Sciatic nerve (tissue), 2 donors: ENCODE results near the gene RCSD1. TPM values are rescaled to one million over a fixed set of nuclear protein-coding genes. Genes with fewer than 3 reads are reported as not detected.

Experiments
- ATAC-seq: fragments of 200-7000 bp; cut with Tn5 transposase; one replicate; pipeline ENCODE4 v1.9.1; 2020; ENCODE audit warnings: mild to moderate bottlenecking, moderate library complexity
- DNase-seq: peaks from one replicate; pipeline ENCODE4 v3.0.0-alpha.2; 2020; ENCODE audit warnings: low spot score
- intact Hi-C: fragments of 100-400 bp; cut with DNase I; formaldehyde crosslinking; loops from one replicate; pipeline ENCODE4 v1.14.2; 2022
- total RNA-seq: library from RNA; stranded (reverse); fragmentation: NEBNext Ultra II Directional; extraction: Animal tissue kit (Norgen Biotek cat#: 25700); gene quantifications from one replicate; pipeline ENCODE4 v1.2.1, GENCODE V29; 2021
- donor health status: DM: no; HTN: no; CAD: no.
- donor health status: DM: no; HTN: no; CAD: no.

RCSD1 gene
- total RNA-seq, 1 donor from 2014 or later, result 12.2 TPM

DNA sequence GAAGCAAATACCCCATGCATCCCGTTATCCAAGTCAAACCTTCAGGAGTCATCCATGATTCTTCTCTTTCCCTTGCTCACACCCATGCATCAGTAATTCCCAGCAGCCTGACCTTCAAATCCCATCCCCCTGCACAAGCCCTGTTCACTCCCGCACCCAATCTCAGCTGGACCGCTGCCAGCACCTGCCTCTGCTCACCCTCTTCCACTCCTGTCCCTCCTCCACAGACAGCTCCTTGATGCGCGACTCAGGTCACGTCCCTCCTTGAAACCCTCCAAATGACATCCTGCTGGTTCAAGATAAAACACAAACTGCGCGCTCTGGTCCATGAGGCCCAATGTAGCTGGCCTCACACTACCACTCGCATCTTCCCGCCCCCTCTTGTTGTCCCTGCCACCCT, 48.4 kb downstream of the RCSD1 start:
- intact Hi-C loops, result no loop called here
- no peak for DNase-seq
- ATAC-seq, result no peak

- no peak for ATAC-seq
- intact Hi-C loops, result no loop called here
- DNase-seq, result no peak
Measured at GRCh38 chr1:167678838-167679237, 48.8 kb downstream of the RCSD1 start.

GRCh38 chr1:167679714-167680113, 49.7 kb downstream of the RCSD1 start:
- DNase-seq (no peak), ATAC-seq (no peak)
- intact Hi-C loops, result loop anchor here (10.0 kb wide), 1 partner anchor 75 kb away; no protein-coding TSS in a partner anchor

DNA sequence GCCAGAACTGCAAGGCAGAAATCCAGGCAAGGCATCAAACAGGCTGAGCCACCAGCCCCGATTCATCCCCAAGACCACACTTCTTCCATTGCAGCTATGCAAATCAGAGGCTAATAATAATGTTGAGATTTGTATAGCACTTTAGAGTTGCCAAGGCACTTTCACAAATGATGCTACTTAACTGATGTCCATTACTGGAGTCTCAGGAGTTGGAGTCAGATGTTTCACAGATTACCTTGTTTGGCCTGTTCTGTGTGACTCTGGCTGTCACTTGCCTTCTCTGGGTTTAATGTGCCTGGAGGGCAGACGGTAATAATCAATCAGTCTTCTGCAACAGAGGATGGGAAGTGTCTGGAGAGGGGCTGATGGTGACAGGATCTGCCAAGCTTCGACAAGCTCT, 51.0 kb downstream of the RCSD1 start:
- intact Hi-C loops, result loop anchor here (10.0 kb wide), 1 partner anchor 76 kb away; no protein-coding TSS in a partner anchor
- ATAC-seq (no peak), DNase-seq (no peak)

DNA sequence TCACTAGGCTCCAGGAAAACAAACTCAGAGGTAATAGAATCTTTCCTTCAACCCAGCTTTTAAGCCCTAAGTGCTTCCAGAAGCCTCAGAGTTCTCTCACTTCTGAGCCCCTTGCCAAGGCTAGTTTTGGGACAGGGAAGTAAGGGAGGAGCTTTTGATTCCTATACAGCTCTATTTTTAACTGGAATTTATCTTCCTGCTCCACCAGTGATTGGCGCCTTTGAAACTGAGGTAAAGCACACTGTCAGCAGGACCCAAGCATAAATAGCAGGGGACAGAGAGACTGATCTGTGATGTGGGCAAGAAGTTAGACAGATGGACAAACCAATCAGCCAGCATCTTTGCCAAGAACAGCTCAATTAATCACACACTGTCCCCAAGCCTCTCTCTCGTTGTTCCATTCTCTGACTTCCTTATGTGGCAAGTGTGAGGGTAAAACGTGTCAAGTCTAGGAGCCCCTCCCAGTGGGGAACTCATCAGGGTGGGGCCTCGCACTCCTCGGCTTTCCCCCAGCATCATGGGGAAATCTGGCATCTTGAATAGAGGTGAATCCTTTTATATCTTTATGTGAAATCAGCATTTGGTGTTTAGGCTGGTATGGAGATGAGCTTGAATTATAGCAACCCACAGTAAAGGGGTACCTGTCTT, 51.5 kb downstream of the RCSD1 start:
- ATAC-seq (peak; percentile 48), DNase-seq (no peak)
- intact Hi-C loops, result loop anchor here (10.0 kb wide), 1 partner anchor 77 kb away; no protein-coding TSS in a partner anchor

DNA sequence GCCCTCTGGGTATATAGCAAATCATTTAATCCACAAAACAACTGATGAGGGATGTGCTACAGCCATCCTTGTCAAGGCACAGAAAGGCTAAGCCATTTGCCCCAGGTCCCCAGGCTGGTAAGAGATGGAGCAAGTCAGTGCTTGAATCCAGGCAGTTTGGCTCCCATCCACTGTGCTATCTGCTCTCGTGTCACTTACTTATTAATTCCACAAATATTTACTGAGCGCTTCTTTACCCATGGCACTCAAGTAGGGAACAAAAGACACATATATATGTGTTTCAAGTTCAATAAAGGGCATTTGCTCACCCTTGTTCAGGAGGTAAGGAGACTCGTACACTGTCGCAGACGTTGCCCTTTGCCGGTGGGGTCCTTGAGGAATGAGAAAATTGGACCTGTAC, 53.2 kb downstream of the RCSD1 start:
- intact Hi-C loops, result loop anchor here (10.0 kb wide), 1 partner anchor 78 kb away; no protein-coding TSS in a partner anchor
- DNase-seq (no peak), ATAC-seq (no peak)

- intact Hi-C loops, result loop anchor here (10.0 kb wide), 1 partner anchor 79 kb away; no protein-coding TSS in a partner anchor
- no peak for DNase-seq
- ATAC-seq, result no peak
Measured at GRCh38 chr1:167683641-167684502, 53.8 kb downstream of the RCSD1 start.

GRCh38 chr1:167685844-167686243, 55.8 kb downstream of the RCSD1 start:
- ATAC-seq (no peak), DNase-seq (no peak)
- intact Hi-C loops, result loop anchor here (10.0 kb wide), 1 partner anchor 81 kb away; no protein-coding TSS in a partner anchor

DNA sequence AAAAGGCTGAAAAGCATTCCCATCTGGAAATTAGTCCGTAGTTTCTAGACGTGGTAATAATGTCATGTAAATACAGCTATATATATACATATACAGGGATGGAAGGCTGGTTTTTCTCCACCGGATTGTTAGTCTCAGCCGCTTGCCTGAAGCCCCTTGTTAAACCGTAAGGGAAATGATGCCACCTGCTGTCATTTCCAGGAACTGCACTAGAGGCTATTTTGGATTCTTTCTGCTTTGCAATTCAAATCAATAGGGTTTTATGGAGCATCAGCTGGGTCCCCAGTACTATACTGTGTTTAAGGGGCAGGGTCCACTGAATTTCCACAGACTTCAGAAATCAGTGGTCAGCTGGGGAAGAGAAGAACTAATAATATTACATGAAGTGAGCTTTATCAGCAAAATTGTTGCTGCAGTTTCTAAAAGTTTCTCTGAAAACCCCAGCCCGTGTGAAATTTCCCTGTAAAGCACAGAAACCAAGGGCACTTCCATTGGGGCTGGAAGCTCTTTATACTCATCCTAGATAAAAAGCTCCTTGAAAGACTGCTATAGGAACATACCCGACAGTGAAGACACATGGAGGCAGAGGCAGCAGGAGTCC, 58.0 kb downstream of the RCSD1 start:
- ATAC-seq, result peak; percentile 78
- DNase-seq, result peak; percentile 86
- intact Hi-C loops, result loop anchor here (10.0 kb wide), 1 partner anchor 83 kb away; no protein-coding TSS in a partner anchor

GRCh38 chr1:167689567-167689920, 59.5 kb downstream of the RCSD1 start:
- no peak for ATAC-seq
- intact Hi-C loops, result loop anchor here (10.0 kb wide), 1 partner anchor 85 kb away; no protein-coding TSS in a partner anchor
- DNase-seq, result no peak

DNA sequence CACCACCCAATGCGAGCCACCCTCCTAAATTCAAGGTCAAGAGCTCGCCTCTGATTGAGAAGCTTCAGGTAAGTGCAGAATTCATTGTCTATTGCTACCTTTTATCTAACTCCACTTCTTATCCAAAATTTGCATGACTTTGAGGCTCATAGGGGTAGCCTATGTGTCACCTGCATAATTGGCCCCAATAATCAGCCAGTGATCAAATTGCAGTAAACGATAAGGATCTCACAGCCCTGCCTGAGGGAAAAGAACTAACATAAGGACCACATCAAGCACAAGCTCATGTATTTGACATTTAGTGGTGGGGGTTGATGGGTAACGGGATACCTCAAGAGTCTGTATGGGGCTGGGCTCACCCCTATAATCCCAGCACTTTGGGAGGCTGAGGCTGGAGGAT, 60.0 kb downstream of the RCSD1 start:
- no peak for ATAC-seq
- intact Hi-C loops, result no loop called here

DNA sequence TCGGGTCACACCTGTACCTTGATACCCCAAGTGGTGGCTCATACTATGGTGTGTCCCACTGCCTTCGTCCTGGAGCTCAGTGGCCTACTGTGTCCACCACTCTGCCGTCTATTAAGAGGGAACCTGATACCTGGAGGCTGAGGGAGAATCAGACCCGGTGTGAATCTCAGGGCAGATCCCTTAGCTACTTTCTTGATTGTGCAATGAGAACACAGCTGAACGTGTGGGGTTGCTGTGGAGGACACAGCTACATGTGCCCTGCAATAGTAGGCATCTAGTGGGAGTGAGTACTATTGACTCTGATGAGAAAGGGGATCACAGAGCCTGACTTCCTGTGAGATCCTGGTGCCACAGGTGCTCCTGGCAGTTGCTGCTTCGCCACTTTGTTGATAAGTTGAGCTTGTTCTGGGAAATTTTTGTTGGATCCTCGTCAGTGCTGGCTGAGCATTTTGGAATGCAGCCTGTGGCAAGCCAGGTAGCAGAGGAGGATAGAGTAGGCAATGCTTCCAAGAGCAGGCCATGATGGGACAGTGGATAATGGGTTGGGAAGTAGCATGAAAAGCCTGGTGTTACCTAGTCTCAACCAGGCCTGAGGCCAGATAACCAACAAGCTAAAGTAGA, 63.5 kb downstream of the RCSD1 start:
- DNase-seq (no peak), ATAC-seq (no peak)
- intact Hi-C loops, result no loop called here

More for the DNA sequence above, 60.0 kb downstream of the RCSD1 start:
- DNase-seq, result no peak

- DNase-seq (no peak), ATAC-seq (no peak)
- intact Hi-C loops, result no loop called here
Measured at GRCh38 chr1:167694691-167695090, 64.7 kb downstream of the RCSD1 start.

DNA sequence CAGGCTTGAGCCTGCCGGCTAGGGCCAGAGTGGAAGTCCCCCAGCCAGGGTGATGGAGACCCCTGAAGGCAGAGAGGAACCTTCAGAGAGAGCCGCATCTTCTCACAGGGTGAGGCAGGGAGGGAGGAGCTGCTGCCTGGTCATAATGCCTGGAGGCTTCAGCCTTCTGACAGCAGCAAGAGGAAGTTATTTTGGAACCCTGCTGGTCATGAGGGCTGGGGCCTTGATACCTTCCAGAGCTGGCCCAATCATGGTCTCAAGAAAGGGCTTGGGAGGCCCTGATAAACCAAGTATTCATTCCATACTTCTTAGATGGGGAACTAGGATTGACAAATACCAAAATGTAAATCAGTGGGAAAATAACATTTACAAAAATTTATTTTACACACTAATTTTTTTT, 65.1 kb downstream of the RCSD1 start:
- DNase-seq, result no peak
- no peak for ATAC-seq
- intact Hi-C loops, result no loop called here

DNA sequence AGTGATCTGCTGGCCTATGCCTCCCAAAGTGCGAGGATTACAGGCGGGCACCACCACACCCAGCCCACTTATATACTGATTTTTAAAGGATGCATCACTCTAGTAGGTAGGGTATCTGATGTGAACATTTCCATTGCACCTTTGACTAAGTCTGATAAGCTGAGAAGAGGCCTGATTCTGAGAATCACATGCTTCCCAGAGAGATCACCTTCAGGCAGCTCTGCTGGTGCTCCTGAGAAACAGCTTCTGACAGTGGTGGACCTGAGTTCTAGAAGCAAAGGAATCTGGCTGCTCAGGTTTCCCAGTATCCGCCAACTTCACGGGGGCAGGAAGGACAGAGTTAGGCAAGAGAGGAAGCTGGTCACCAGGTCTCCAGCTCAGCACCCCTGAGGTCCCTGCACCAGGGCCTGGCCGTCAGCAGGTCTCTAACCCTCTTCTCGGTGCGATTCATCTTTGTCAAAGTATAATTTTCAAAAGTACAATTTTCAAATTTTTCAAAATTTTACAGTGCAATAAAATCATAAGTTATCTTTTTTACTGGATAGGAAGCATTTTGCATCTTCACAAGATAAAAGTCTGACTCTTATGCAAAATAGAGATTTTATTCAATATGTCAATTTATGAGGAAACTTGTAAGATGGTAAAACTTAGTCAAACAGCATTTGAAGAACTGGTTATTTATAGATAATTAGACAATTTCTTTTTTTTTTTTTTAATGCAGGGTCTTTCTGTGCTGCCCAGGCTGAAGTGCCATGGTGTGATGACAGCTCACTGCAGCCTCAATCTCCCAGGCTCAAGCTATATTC, 65.9 kb downstream of the RCSD1 start:
- intact Hi-C loops, result no loop called here
- no peak for DNase-seq
- no peak for ATAC-seq

- ATAC-seq, result peak; percentile 82
- intact Hi-C loops, result no loop called here
- no peak for DNase-seq
Measured at GRCh38 chr1:167697667-167698141, 67.7 kb downstream of the RCSD1 start.

DNA sequence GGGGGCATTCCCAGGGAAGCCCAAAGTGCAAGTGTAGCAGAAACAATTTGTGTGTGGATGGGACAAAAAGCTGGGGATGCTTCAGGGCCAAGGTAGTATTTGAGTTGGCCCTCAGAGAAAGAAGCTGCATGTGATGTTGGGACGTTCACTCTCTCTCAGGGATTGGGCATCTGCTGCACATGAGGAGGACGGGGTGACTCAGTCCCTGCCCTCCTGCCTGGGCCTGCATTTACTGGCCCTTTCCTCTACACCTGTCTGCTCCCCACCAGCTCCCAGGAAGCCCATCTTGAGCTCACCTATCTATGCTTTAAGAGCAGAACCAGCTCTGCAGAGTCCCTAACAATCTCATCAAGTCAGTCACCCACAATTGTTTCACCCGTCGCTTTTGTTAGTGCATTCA, 68.3 kb downstream of the RCSD1 start:
- no peak for ATAC-seq
- no peak for DNase-seq
- intact Hi-C loops, result no loop called here

GRCh38 chr1:167701510-167701909, 71.5 kb downstream of the RCSD1 start:
- DNase-seq (no peak), ATAC-seq (no peak)
- intact Hi-C loops, result no loop called here
